C4-2B (cell line): ENCODE data around the gene HNRNPD.
"Not testable (repeated sequence)": the region's sequence is repeated elsewhere in the genome, so short reads cannot be mapped to it uniquely, and the experiment has no call there.

Experiments used
- H3K27ac ChIP-seq: fragments of 450-650 bp; 2 replicates; pipeline ENCODE4 v1.5.1; 2017
- CTCF ChIP-seq: fragments of 450-650 bp; conservative IDR thresholded peaks from 2 replicates; pipeline ENCODE4 v1.5.1; 2017; ENCODE audit warnings: mild to moderate bottlenecking
- ZFX ChIP-seq: fragments of 450-650 bp; IDR thresholded peaks from 2 replicates; pipeline ENCODE4 v1.6.1; 2017

HNRNPD gene

GRCh38 chr4:82373816-82374625, at the start of gene HNRNPD:
Gene HNRNPD, minus strand, starts transcription at chr4:82373991. Its CDS starts 313 bp downstream, at chr4:82373678.
- H3K27ac ChIP-seq: peak within 1 kb of the TSS; percentile 100
- TF ChIP-seq ZFX (no peak), CTCF (no peak)

DNA sequence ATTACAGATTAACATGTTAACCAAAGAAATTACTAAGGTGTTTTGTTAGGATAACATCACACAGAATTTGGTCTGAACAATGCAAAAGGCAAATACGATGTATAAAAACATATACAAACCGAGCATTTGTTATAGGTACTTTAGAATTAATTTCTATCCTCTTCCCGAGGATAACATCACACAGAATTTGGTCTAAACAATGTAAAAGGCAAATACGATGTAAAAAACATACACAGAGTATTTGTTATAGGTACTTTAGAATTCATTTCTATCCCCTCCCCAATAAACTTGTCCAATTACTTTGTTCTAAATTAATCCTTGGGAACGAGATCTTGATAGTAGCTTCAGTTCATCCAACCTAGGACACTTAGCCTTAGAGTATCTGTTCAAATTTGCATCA, 48.8 kb upstream of the HNRNPD start:
- no peak overlapping the region for H3K27ac ChIP-seq
- TF ChIP-seq CTCF (no peak), ZFX (no peak)

- H3K27ac ChIP-seq: no peak overlapping the region
- TF ChIP-seq ZFX: no peak
- no peak for TF ChIP-seq CTCF
Measured at GRCh38 chr4:82421796-82422560, 48.2 kb upstream of the HNRNPD start.

DNA sequence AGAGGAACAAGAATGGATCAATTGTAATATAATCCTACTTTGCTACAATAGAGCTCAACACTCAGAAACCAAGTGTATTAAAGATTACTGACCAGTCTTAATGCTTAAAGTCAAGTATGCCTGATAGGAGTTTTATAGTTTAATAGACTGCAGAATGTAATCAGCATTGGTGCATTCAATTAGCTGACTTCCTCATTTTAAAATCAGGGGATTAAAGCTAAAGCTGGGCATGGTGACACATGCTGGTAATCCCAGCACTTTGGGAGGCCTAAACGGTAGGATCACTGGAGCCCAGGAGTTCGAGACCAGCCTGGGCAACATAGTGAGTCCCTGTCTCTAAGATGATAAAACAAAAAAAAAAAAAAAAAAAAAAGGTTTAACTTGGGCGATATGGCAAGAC, 45.7 kb upstream of the HNRNPD start:
- H3K27ac ChIP-seq: no peak overlapping the region
- TF ChIP-seq ZFX (no peak), CTCF (no peak)

DNA sequence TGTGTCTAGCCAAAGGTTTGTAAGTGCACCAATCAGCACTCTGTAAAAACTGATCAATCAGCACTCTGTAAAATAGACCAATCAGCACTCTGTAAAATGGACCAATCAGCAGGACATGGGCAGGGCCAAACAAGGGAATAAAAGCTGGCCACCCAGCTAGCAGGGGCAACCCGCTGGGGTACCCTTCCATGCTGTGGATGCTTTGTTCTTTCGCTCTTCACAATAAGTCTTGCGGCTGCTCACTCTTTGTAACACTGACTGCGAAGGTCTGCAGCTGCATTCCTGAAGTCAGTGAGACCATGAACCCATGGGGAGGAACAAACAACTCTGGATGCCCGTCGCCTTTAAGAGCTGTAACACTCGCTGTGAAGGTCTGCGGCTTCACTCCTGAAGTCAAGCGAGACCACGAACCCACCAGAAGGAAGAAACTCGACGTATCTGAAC, 42.2 kb upstream of the HNRNPD start:
- H3K27ac ChIP-seq: no peak overlapping the region
- TF ChIP-seq ZFX (no peak), CTCF (no peak)

GRCh38 chr4:82415061-82415460, 41.3 kb upstream of the HNRNPD start:
- H3K27ac ChIP-seq: not testable (repeated sequence)

GRCh38 chr4:82403725-82404124, 29.9 kb upstream of the HNRNPD start:
- no peak for TF ChIP-seq ZFX
- no peak for TF ChIP-seq CTCF
- no peak overlapping the region for H3K27ac ChIP-seq
